HG03135 (cell line): ENCODE results near the gene CLCA1.

Experiments
- ATAC-seq: cut with Tn5 transposase; IDR thresholded peaks from one replicate; pipeline ENCODE4 v1.9.1; 2021; ENCODE audit warnings: mild to moderate bottlenecking, moderate library complexity; ENCODE audit not compliant: unreplicated experiment

CLCA1 gene

DNA sequence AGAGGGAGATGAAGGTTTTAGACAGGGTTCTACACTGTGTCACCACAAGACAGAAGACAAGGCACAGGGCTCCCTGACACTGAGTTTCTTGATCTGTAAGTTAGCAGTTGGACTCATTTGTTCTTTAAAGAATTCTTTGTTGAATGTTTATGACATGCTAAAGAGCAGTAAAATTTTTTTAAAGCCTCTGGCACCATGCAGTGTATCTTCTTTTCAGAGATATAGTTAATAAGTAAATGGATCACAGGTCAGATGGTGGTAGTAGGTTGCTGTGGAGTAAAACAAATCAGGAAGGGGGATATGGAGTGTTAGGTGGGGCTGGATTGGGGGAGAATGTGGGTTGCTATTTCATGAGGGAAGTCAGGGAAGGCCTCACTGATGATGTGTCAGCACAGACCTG, 80.1 kb downstream of the CLCA1 start:
- no peak for ATAC-seq
